Testis (tissue), 3 donors: Measurements from ENCODE around the gene DNAJA2. TPM values are rescaled to one million over a fixed set of nuclear protein-coding genes. Genes with fewer than 3 reads are reported as not detected.

Experiments used
- DNase-seq: peaks from one replicate; pipeline ENCODE4 v3.0.0-alpha.2; 2019
- H3K27ac ChIP-seq, 2 donors: fragments of 200-600 bp; sonication (generic); one replicate each; pipeline ENCODE4 v1.5.1; 2019
- H3K27me3 ChIP-seq: fragments of 200-600 bp; sonication (generic); one replicate; pipeline ENCODE4 v1.5.1; 2019
- H3K36me3 ChIP-seq: fragments of 200-600 bp; sonication (generic); one replicate; pipeline ENCODE4 v1.5.1; 2017; ENCODE audit warnings: low read depth; ENCODE audit errors: missing control alignments
- H3K4me1 ChIP-seq: fragments of 200-600 bp; sonication (generic); one replicate; pipeline ENCODE4 v1.5.1; 2019
- H3K4me3 ChIP-seq, 2 donors: fragments of 200-600 bp; sonication (generic); one replicate each; pipeline ENCODE4 v1.5.1; 2017 to 2019
- H3K9me3 ChIP-seq: fragments of 200-600 bp; sonication (generic); one replicate; pipeline ENCODE4 v1.5.1; 2017
- POLR2A ChIP-seq: fragments of 450-650 bp; IDR thresholded peaks from one replicate; pipeline ENCODE4 v1.6.1; 2017; ENCODE audit warnings: antibody characterized with exemption, mild to moderate bottlenecking, moderate library complexity
- WGBS, 2 donors: methylation state at CpG; one replicate each; pipeline ENCODE4 v1.1.5; 2018; 5-methylcytosine and 5-hydroxymethylcytosine counted together
- intact Hi-C: fragments of 100-400 bp; cut with DNase I; formaldehyde crosslinking; loops from one replicate; pipeline ENCODE4 v1.15.1; 2023; ENCODE audit warnings: low total_unique reads
- polyA plus RNA-seq: library from polyadenylated mRNA; stranded (reverse); fragments of 350-450 nt; fragmentation: Illumina TruSeq; extraction: RNeasy Lipid Tissue Mini Kit (QIAGEN cat#74804); gene quantifications from one replicate; pipeline ENCODE4 v1.2.3, GENCODE V29; 2014; ENCODE audit warnings: low read depth, low replicate concordance; ENCODE audit not compliant: insufficient read depth
- total RNA-seq, 2 donors: library from RNA; depleted of rRNA; stranded (reverse); fragments of >200 nt; gene quantifications; one replicate each; pipeline ENCODE4 v1.2.3, GENCODE V29; 2016
- TF ChIP-seq, protein P1 (sequence below), 3 experiments: fragments of 450-650 bp in 2 of 3; fragments of 200-600 bp in 1 of 3; sonication (generic) in 1 of 3; IDR thresholded peaks; one replicate each; pipeline ENCODE4 v1.5.1; 2016 to 2019; ENCODE audit warnings: antibody characterized with exemption in 3 of 3, mild to moderate bottlenecking in 2 of 3, moderate library complexity in 1 of 3

The DNAJA2 gene
- total and polyA plus RNA-seq, 3 donors from 2014 or later: 51.5 to 94.5 (median 68.4) TPM

DNA sequence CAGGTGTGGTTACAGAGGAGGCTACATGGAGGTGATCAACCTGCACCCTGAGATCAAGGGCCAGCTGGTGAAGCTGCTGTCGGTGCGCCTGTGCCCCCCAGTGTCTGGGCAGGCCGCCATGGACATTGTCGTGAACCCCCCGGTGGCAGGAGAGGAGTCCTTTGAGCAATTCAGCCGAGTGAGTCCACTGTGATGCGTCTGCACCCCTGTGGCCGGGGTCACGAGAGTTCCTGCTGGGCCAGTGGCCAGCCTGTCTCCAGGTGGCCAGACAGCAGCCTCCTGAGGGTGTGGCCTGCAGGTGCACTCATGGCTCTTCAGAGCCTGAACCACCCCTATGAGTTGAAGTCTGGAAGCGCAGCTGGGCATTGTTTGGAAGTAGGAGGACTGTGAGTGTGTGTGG is 51.2 kb downstream of the DNAJA2 start:
- 93 to 95% methylated on average over 10 of the region's 10 CpGs for WGBS, 2 donors
- TF ChIP-seq, protein P1, sequence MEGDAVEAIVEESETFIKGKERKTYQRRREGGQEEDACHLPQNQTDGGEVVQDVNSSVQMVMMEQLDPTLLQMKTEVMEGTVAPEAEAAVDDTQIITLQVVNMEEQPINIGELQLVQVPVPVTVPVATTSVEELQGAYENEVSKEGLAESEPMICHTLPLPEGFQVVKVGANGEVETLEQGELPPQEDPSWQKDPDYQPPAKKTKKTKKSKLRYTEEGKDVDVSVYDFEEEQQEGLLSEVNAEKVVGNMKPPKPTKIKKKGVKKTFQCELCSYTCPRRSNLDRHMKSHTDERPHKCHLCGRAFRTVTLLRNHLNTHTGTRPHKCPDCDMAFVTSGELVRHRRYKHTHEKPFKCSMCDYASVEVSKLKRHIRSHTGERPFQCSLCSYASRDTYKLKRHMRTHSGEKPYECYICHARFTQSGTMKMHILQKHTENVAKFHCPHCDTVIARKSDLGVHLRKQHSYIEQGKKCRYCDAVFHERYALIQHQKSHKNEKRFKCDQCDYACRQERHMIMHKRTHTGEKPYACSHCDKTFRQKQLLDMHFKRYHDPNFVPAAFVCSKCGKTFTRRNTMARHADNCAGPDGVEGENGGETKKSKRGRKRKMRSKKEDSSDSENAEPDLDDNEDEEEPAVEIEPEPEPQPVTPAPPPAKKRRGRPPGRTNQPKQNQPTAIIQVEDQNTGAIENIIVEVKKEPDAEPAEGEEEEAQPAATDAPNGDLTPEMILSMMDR (IDR thresholded peaks at IDR 0.05): no peak
- TF ChIP-seq POLR2A: no peak
- Histone ChIP-seq H3K27ac (no peak overlapping the region), H3K4me3 (no peak overlapping the region), H3K4me1 (peaks cover 9% of the 10 kb centered on the region), H3K9me3 (no peaks in the 10 kb centered on the region), H3K27me3 (no peaks in the 10 kb centered on the region), H3K36me3 (no peaks in the 10 kb centered on the region)
- intact Hi-C loops: no loop called here
- DNase-seq: no peak

DNA sequence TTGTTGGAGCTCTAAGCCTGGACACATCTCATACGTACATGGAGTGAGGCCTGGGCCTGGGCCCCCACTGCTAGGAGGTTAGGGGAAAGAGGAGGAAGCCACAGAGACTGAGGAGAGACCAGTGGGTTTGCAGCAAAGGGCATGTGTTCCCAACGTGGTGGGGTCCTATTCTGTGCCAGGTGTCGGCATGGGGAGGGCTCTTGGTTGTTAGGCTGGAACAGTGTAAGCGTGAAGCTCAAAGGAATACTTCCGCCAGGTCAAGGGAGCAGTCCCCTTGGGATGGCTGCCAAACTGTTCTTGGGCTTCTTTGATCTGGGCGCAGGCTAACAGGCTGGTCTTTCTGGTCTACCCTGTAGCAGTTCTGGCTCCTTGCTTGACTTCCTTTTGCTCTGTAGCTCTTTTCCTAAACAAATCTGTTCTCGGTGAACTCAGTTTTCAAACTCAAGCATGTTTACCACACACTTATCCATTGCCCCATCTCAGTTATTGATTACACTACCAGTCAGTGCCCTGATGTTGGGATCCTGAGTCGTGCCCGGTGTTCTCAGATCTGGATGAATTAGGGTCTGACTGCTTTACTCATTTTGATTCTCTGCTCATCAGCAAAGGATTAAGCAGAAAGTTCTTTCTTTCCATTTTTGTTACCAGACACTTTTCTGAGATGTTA is 52.9 kb downstream of the DNAJA2 start:
- no peaks in the 10 kb centered on the region for H3K36me3 ChIP-seq

DNA sequence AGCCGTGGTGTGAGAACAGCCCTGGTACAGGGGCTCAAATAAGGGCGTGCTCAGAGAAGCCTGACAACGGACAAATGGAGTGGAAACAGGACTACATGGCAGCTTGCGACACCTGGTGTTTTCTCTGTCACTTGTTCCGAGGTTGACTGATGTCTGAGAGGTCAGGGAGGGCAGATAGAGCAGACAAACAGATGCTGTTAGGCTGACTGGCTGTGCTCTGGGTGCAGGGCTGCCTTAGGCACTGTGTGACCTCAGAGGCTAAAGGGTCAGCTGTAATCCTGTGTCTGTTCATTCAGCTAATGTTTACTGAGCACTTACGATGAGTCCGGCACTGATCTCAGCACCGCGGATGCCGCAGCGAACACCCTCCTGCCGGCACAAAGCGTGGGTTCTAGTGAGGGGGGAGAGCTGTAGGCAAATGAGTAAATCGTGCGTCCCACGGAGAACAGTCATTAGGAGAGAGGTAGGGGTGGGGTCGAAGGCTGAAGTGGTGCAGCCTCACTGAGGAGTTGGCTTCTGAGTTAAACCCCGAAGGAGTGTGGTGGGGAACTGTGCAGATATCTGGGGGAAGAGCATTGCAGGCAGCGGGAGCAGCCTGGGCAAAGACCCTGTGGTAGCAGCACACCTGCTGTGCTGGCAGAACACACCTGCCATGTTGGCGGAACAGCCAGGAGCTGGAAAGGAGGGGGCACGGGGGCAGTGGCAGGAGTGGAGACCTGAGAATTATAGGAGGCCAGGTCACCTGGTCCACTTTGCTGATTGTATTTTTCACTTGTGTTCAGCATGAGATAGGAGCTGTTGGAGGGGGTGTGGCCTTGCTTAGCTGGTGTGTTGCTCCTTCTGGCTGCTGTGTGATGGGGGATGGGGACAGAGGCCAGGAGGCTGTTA is 54.3 kb downstream of the DNAJA2 start:
- TF ChIP-seq, protein P1 (IDR thresholded peaks at IDR 0.05): no peak
- TF ChIP-seq POLR2A: no peak
- no peak overlapping the region for H3K27ac ChIP-seq
- WGBS, 2 donors: 79 to 81% methylated on average over 21 of the region's 21 CpGs
- H3K27me3 ChIP-seq: no peaks in the 10 kb centered on the region
- no peak for DNase-seq
- peaks cover 6% of the 10 kb centered on the region for H3K4me1 ChIP-seq
- H3K36me3 ChIP-seq: no peaks in the 10 kb centered on the region
- intact Hi-C loops: no loop called here
- H3K4me3 ChIP-seq: no peak overlapping the region
- no peaks in the 10 kb centered on the region for H3K9me3 ChIP-seq

More for the DNA sequence above, 52.9 kb downstream of the DNAJA2 start:
- no peak for TF ChIP-seq POLR2A
- TF ChIP-seq, protein P1 (IDR thresholded peaks at IDR 0.05): no peak
- Histone ChIP-seq H3K27me3 (no peaks in the 10 kb centered on the region), H3K4me1 (peaks cover 9% of the 10 kb centered on the region), H3K4me3 (no peak overlapping the region), H3K27ac (no peak overlapping the region), H3K9me3 (no peaks in the 10 kb centered on the region)
- 65 to 74% methylated on average over 9 of the region's 9 CpGs for WGBS, 2 donors
- intact Hi-C loops: no loop called here
- DNase-seq: no peak

DNA sequence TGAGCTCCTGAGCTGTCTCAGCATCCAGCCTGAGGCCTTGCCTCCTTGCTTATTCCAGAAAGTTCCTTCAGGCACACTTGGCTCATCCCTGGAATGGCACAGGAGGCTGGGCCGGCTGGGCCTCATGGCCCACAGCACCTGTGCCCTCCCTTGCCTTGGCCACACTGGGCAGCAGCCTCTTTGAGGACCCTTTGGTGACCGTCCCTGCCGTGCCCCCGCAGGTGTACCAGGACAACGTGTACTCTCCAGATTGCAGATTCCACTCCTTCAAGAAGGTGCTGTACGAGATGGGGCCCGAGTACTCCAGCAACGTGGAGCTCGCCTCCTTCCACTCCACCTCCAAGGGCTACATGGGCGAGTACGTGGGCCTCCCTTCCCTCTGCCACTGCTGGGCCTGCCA is 55.1 kb downstream of the DNAJA2 start:
- intact Hi-C loops: no loop called here
- no peaks in the 10 kb centered on the region for H3K27me3 ChIP-seq
- 77 to 79% methylated on average over 11 of the region's 11 CpGs for WGBS, 2 donors
- DNase-seq: no peak
- H3K9me3 ChIP-seq: no peaks in the 10 kb centered on the region
- no peaks in the 10 kb centered on the region for H3K36me3 ChIP-seq
- H3K4me1 ChIP-seq: peaks cover under 1% of the 10 kb centered on the region
- no peak overlapping the region for H3K27ac ChIP-seq
- no peak for TF ChIP-seq POLR2A
- TF ChIP-seq, protein P1 (IDR thresholded peaks at IDR 0.05): no peak
- no peak overlapping the region for H3K4me3 ChIP-seq
